ENCODE measurements around the gene BMP5.

GRCh38 chr6:55841341-55841740, 34.0 kb downstream of the BMP5 start:
- TF ChIP-seq CTCF (IDR thresholded peaks at IDR 0.05) (no peak), POLR2A (IDR thresholded peaks at IDR 0.05) (no peak), EP300 (IDR thresholded peaks at IDR 0.05) (no peak)

All from suprapubic skin (tissue), 3 donors.